Measurements from ENCODE around the gene GORASP2.

- TF ChIP-seq CTCF (IDR thresholded peaks at IDR 0.05): no peak
- TF ChIP-seq EZH2 (IDR thresholded peaks at IDR 0.05): no peak
- TF ChIP-seq EZH2phosphoT487 (IDR thresholded peaks at IDR 0.05): no peak
Measured at GRCh38 chr2:171008550-171009205, 79.6 kb downstream of the GORASP2 start.

Data from neural progenitor cell (in vitro differentiated cells).